Gastrocnemius medialis (tissue), 4 donors: ENCODE results near the gene MED27.

ENCODE experiments used
- POLR2A ChIP-seq, 2 donors: fragments of 450-650 bp; IDR thresholded peaks; one replicate each; pipeline ENCODE4 v1.6.1; 2017; ENCODE audit warnings: antibody characterized with exemption in 2 of 2, mild to moderate bottlenecking in 2 of 2, moderate library complexity in 2 of 2
- TF ChIP-seq, protein P1 (sequence below), 5 experiments: fragments of 450-650 bp in 3 of 5; fragments of 200-600 bp in 2 of 5; sonication (generic) in 2 of 5; IDR thresholded peaks in 4 of 5; conservative IDR thresholded peaks in 1 of 5; 1 replicate in 4 of 5; 2 replicates in 1 of 5; pipeline ENCODE4 v1.5.1; 2016 to 2019; ENCODE audit warnings: antibody characterized with exemption in 5 of 5, mild to moderate bottlenecking in 3 of 5, moderate library complexity in 3 of 5

DNA sequence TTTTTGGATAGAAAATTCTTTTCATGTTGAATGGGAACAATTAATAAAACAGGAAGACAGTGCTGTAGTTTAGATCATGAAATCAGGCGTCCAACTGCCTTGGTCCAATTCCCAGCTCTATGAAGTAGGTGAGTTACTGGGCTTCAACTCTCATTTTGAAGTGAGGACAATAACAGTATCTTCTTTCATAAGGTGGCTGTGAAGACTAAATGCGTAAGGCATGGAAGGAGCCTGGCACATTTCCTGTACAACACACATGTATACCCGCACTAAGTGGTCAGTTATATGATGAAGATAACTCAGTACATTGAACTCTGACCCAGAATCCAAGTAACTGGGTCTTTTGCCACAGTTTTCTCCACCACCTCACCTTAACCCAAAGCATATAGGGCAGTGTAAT lies 120.6 kb downstream of the MED27 start:
- TF ChIP-seq, protein P1, sequence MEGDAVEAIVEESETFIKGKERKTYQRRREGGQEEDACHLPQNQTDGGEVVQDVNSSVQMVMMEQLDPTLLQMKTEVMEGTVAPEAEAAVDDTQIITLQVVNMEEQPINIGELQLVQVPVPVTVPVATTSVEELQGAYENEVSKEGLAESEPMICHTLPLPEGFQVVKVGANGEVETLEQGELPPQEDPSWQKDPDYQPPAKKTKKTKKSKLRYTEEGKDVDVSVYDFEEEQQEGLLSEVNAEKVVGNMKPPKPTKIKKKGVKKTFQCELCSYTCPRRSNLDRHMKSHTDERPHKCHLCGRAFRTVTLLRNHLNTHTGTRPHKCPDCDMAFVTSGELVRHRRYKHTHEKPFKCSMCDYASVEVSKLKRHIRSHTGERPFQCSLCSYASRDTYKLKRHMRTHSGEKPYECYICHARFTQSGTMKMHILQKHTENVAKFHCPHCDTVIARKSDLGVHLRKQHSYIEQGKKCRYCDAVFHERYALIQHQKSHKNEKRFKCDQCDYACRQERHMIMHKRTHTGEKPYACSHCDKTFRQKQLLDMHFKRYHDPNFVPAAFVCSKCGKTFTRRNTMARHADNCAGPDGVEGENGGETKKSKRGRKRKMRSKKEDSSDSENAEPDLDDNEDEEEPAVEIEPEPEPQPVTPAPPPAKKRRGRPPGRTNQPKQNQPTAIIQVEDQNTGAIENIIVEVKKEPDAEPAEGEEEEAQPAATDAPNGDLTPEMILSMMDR (IDR thresholded peaks at IDR 0.05 in 4 of 5, conservative IDR thresholded peaks at IDR 0.05 in 1 of 5), result no peak
- TF ChIP-seq POLR2A (IDR thresholded peaks at IDR 0.05), result no peak
